Muscle layer of duodenum (tissue), 2 donors: ENCODE measurements around the gene NGDN.

Experiments
- H3K27ac ChIP-seq: one replicate; pipeline ENCODE4 v1.7.0; 2013; ENCODE audit warnings: mild to moderate bottlenecking, low read length
- H3K27me3 ChIP-seq: one replicate; pipeline ENCODE4 v1.7.0; 2013; ENCODE audit warnings: low read depth, mild to moderate bottlenecking, control low read depth, low read length
- H3K36me3 ChIP-seq, 2 donors: one replicate each; pipeline ENCODE4 v1.7.0; 2013; ENCODE audit warnings: low read length in 2 of 2, control low read depth in 1 of 2, mild to moderate bottlenecking in 1 of 2; ENCODE audit not compliant: insufficient read depth in 2 of 2, control insufficient read depth in 1 of 2
- H3K4me1 ChIP-seq, 2 donors: one replicate each; pipeline ENCODE4 v1.7.0; 2013; ENCODE audit warnings: low read length in 2 of 2, mild to moderate bottlenecking in 2 of 2, control low read depth in 1 of 2, moderate library complexity in 1 of 2; ENCODE audit not compliant: insufficient read depth in 2 of 2, control insufficient read depth in 1 of 2
- H3K4me3 ChIP-seq, 2 donors: one replicate each; pipeline ENCODE4 v1.7.0; 2013; ENCODE audit warnings: low read length in 2 of 2, low read depth in 1 of 2, mild to moderate bottlenecking in 1 of 2
- H3K9me3 ChIP-seq, 2 donors: one replicate each; pipeline ENCODE4 v1.7.0; 2013; ENCODE audit warnings: low read length in 2 of 2, control low read depth in 1 of 2, mild to moderate bottlenecking in 1 of 2; ENCODE audit not compliant: control insufficient read depth in 1 of 2
- donor health status: healthy.

Gene NGDN

DNA sequence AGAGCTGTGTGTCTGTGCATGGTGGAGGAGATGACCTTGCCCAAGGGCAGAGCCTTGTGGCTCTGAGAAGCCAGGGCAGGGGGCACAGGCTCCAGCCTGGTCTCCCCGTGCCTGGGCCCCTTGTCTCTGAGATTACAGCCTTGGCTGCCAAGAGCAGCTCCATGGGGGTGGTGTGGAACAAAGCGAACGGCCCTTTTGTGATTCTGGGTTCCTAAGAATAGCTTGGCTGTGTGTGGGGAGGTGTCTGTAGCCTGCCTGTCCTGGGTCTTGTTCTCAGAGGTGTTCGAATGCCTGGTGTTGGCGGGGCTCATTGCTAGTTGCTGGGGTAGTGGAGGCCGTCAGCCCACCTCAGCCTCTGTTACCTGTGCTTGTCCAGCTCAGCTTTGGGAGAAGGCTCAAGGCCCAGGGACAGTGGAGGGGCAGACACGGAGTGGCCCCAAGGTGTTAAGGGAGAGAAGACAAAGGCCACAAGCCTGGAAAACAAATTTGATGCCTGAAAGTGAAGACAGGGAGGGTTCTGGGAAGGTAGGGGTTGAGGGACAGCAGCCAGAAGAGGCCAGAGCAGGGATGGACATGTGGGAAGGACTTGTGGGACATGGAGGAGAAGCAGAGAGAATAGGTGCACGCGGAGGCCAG lies 26.7 kb upstream of the NGDN start:
- no peak overlapping the region for H3K27ac ChIP-seq
- no peak overlapping the region for H3K4me3 ChIP-seq
- no peaks in the 10 kb centered on the region for H3K36me3 ChIP-seq
- H3K27me3 ChIP-seq: no peaks in the 10 kb centered on the region
- H3K4me1 ChIP-seq: no peaks in the 10 kb centered on the region
- H3K9me3 ChIP-seq: no peaks in the 10 kb centered on the region

GRCh38 chr14:23443411-23443812 lies 26.1 kb upstream of the NGDN start:
- Histone ChIP-seq H3K27ac (no peak overlapping the region), H3K27me3 (no peaks in the 10 kb centered on the region), H3K9me3 (no peaks in the 10 kb centered on the region), H3K4me1 (no peaks in the 10 kb centered on the region), H3K36me3 (no peaks in the 10 kb centered on the region), H3K4me3 (no peak overlapping the region)

DNA sequence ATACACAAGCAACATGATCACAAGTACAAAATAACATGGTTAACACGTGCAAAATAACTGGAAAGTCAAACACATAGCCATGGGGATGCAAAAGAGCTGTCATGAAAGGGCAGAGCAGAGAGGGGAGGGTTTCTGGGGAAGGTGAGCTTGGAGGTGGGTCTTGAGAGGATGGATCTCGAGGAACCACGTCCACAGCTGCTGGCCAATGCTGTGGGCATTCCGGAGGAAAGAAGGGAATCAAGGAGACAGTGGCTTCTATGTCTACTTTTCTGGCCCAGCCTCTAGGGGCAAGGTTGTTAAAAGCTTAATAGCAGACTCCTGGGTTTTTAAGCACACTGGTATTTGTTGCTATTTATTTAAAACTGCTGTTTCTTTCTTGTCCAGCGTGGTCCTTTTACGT lies 25.6 kb upstream of the NGDN start:
- Histone ChIP-seq H3K9me3 (no peaks in the 10 kb centered on the region), H3K36me3 (no peaks in the 10 kb centered on the region), H3K27ac (no peak overlapping the region), H3K4me1 (no peaks in the 10 kb centered on the region), H3K27me3 (no peaks in the 10 kb centered on the region), H3K4me3 (no peak overlapping the region)

DNA sequence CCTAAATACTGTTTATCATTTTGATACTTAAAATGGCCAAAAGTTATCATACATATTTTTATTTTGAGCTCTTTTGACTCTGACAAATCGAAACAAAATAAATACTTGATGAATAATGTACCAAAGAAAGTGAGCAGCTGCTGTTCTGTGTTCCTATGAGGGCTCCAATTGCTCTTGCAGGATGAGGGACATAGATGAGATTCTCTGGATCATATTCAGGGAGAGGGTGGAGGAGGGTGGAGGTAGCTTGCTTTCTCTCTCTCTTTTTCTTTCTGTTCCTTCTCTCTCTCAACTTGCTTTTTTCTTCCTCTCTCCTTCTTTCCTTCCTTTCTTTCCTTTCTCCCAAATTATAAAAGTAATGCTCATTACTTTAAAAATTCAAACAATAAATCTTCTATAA lies 25.2 kb upstream of the NGDN start:
- Histone ChIP-seq H3K4me1 (no peaks in the 10 kb centered on the region), H3K4me3 (no peak overlapping the region), H3K36me3 (no peaks in the 10 kb centered on the region), H3K27ac (no peak overlapping the region), H3K9me3 (no peaks in the 10 kb centered on the region), H3K27me3 (no peaks in the 10 kb centered on the region)

- H3K9me3 ChIP-seq: no peaks in the 10 kb centered on the region
- no peak overlapping the region for H3K27ac ChIP-seq
- no peak overlapping the region for H3K4me3 ChIP-seq
Measured at GRCh38 chr14:23445773-23446172, 23.7 kb upstream of the NGDN start.

DNA sequence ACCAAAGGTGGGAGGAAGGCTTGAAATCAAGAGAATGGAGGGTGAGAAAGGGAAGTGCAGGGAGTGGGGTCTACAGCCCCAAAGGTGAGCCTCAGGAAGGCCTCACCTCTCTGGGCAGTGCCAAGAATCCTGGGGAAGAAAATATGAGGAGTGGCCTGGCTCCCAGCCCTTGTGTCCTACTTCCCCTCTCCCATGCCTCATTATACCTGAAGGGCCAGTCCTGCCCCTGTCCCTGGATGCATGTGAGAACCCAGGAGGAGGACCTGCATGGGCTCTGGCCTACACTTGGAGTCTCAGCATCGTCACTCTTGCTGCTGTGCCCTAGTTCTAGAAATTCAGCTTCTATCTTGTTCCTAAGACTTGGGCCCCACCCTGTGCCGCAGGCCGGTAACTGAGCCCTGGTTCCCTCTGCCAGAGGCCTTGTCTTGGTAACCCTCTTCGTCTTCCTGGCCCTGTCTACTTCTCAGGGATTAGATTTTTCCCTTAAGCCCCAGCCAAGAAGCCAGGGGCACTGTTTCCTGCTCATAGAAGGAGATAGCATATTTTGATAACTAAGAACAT lies 23.1 kb upstream of the NGDN start:
- Histone ChIP-seq H3K36me3 (no peaks in the 10 kb centered on the region), H3K4me1 (no peaks in the 10 kb centered on the region), H3K27ac (peak overlapping the region; percentile 1)

More at GRCh38 chr14:23445773-23446172, 23.7 kb upstream of the NGDN start:
- Histone ChIP-seq H3K36me3 (no peaks in the 10 kb centered on the region), H3K27me3 (no peaks in the 10 kb centered on the region), H3K4me1 (no peaks in the 10 kb centered on the region)

DNA sequence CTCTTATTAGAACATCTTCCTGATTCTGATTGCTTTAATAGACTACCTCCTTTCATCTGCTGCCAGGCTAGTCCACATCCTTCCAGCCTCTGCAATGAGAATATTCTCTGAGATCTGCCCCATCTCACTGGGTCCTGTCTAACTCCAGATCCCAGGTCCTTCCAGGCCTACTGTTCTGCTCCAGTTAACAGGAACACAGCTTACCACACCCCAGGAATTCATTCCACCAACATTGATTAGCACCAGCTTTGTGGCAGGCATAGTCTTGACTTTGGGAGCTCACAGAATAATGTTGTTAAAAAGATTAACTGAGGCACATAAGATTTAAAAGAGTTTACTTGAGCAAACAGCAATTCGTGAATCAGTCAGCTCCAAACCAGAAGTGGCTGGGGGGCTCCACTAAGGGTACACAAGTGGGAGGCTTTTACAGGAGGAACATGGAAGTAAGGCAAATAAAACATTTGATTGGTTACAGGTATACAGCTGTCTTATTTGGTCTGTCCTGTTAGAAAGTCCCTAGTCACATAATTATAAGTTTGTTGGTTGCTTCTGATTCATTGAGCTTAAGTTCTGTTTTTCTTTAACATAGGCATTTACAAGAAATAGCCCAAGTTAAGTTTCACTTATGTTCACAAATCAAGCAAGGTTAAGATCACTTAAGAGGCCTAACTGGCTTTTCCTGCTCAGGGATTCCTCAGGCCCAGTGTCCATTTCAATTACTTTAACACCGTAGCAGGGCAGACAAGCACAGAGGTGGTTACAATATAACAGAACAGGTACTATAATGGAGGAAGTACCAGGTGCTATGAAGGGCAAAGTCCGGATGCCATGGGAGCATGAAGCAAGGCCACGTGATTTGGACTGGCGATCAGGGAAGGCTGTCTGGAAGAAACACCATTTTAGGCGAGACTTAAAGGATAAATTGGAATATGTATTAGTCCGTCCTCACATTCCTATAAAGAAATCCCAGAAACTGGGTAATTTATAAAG lies 21.8 kb upstream of the NGDN start:
- Histone ChIP-seq H3K27ac (no peak overlapping the region), H3K9me3 (no peaks in the 10 kb centered on the region), H3K4me1 (no peaks in the 10 kb centered on the region), H3K27me3 (no peaks in the 10 kb centered on the region), H3K36me3 (no peaks in the 10 kb centered on the region), H3K4me3 (no peak overlapping the region)

More for the DNA sequence above, 23.1 kb upstream of the NGDN start:
- Histone ChIP-seq H3K4me3 (no peak overlapping the region), H3K9me3 (no peaks in the 10 kb centered on the region), H3K27me3 (no peaks in the 10 kb centered on the region)

- no peak overlapping the region for H3K27ac ChIP-seq
- no peaks in the 10 kb centered on the region for H3K36me3 ChIP-seq
Measured at GRCh38 chr14:23449314-23449713, 20.2 kb upstream of the NGDN start.

DNA sequence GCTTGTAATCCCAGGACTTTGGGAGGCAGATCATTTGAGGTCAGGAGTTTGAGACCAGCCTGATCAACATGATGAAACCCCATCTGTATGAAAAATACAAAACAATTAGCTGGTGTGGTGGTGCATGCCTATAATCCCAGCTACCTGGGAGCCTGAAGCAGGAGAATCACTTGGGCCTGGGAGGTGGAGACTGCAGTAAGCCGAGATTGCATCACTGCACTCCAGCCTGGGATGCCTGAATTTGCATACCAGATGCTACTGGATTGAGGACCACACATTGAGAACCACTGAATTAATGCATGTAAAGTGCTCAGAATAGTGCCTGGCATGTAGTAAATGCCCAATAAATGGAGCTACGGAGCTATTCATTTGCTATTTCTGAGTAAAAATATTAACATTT lies 19.1 kb upstream of the NGDN start:
- Histone ChIP-seq H3K4me3 (no peak overlapping the region), H3K9me3 (no peaks in the 10 kb centered on the region), H3K27me3 (no peaks in the 10 kb centered on the region), H3K4me1 (no peaks in the 10 kb centered on the region), H3K36me3 (no peaks in the 10 kb centered on the region), H3K27ac (no peak overlapping the region)

More at GRCh38 chr14:23449314-23449713, 20.2 kb upstream of the NGDN start:
- H3K9me3 ChIP-seq: no peaks in the 10 kb centered on the region
- no peaks in the 10 kb centered on the region for H3K27me3 ChIP-seq
- H3K4me1 ChIP-seq: no peaks in the 10 kb centered on the region
- H3K4me3 ChIP-seq: no peak overlapping the region

GRCh38 chr14:23452237-23452636 lies 17.3 kb upstream of the NGDN start:
- H3K36me3 ChIP-seq: no peaks in the 10 kb centered on the region
- H3K27me3 ChIP-seq: no peaks in the 10 kb centered on the region
- H3K4me1 ChIP-seq: no peaks in the 10 kb centered on the region
- H3K4me3 ChIP-seq: no peak overlapping the region
- H3K9me3 ChIP-seq: no peaks in the 10 kb centered on the region
- H3K27ac ChIP-seq: no peak overlapping the region

DNA sequence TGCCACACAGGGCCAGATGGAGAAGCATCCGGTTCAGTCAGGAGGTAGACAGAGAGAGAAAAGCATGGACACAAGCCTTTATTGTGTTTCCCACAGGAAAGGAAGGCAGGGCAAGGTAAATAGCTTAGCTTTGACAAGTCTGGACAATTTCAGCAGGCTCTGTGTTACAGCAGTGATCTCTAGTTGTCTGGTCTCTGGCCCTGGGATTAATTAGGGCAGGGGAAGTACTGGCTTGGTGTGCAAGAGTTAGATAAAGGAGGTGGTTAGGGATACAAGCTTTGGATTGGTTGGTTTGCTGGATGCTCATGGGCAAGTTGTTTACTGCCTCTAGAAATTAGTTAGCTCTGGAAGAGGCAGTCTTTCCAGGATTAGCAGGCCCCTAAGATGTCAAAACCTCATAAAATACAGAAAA lies 15.1 kb upstream of the NGDN start:
- Histone ChIP-seq H3K27ac (no peak overlapping the region), H3K4me3 (no peak overlapping the region), H3K9me3 (no peaks in the 10 kb centered on the region), H3K4me1 (no peaks in the 10 kb centered on the region), H3K36me3 (no peaks in the 10 kb centered on the region), H3K27me3 (no peaks in the 10 kb centered on the region)
